K562 (cell line): ENCODE measurements around the gene PRPF8. TPM values are rescaled to one million over a fixed set of nuclear protein-coding genes. Genes with fewer than 3 reads are reported as not detected.

Experiments
- CBFA2T3 ChIP-seq: fragments of 450-650 bp; IDR thresholded peaks from 2 replicates; pipeline ENCODE4 v1.6.1; 2017
- CREM ChIP-seq: IDR thresholded peaks from 2 replicates; pipeline ENCODE4 v1.6.1; 2014; ENCODE audit warnings: antibody characterized with exemption, low read depth
- GATAD2B ChIP-seq: fragments of 450-650 bp; IDR thresholded peaks from 2 replicates; pipeline ENCODE4 v1.6.1; 2017; ENCODE audit warnings: mild to moderate bottlenecking, borderline replicate concordance
- KLF10 ChIP-seq: fragments of 250-450 bp; sonication (Bioruptor Pico); IDR thresholded peaks from 2 replicates; pipeline ENCODE4 v1.6.1; 2021; ENCODE audit warnings: matching md5 sums
- MEIS2 ChIP-seq: fragments of 450-650 bp; IDR thresholded peaks from 2 replicates; pipeline ENCODE4 v1.6.1; 2014; ENCODE audit warnings: mild to moderate bottlenecking; ENCODE audit not compliant: partially characterized antibody
- NEUROD1 ChIP-seq: fragments of 150-350 bp; IDR thresholded peaks from 2 replicates; pipeline ENCODE4 v1.6.1; 2014; ENCODE audit warnings: borderline replicate concordance, low read length, low read depth; ENCODE audit not compliant: partially characterized antibody
- PML ChIP-seq: IDR thresholded peaks from 2 replicates; pipeline ENCODE4 v1.6.1; 2012; ENCODE audit warnings: low read length, inconsistent platforms
- SMARCA4 ChIP-seq: fragments of 450-650 bp; IDR thresholded peaks from 2 replicates; pipeline ENCODE4 v1.6.1; 2016
- SMARCE1 ChIP-seq: fragments of 450-650 bp; IDR thresholded peaks from 2 replicates; pipeline ENCODE4 v1.7.1; 2016; ENCODE audit warnings: mild to moderate bottlenecking
- TEAD4 ChIP-seq, 2 experiments: sonication (generic) in 1 of 2; formaldehyde crosslinking in 1 of 2; IDR thresholded peaks; 2 replicates each; pipeline versions ENCODE4 v1.6.1 to v1.8.0; 2012 to 2022; ENCODE audit warnings: borderline replicate concordance in 1 of 2, inconsistent platforms in 1 of 2, low read length in 1 of 2, mild to moderate bottlenecking in 1 of 2, missing genetic modification reagents in 1 of 2
- TOE1 ChIP-seq, 2 experiments: fragments of 450-650 bp in 1 of 2; sonication (generic) in 1 of 2; formaldehyde crosslinking in 1 of 2; IDR thresholded peaks; 2 replicates each; pipeline versions ENCODE4 v1.7.1 to v1.8.0; 2016 to 2022; ENCODE audit warnings: borderline replicate concordance in 2 of 2, mild to moderate bottlenecking in 2 of 2, antibody characterized with exemption in 1 of 2, inconsistent platforms in 1 of 2, low read depth in 1 of 2, missing genetic modification reagents in 1 of 2, moderate library complexity in 1 of 2
- ZFP30 ChIP-seq: fragments of 250-450 bp; sonication (Bioruptor Pico); IDR thresholded peaks from 2 replicates; pipeline ENCODE4 v1.8.0; 2022; ENCODE audit warnings: moderate library complexity, mild to moderate bottlenecking, inconsistent platforms, borderline replicate concordance
- ZNF212 ChIP-seq: fragments of 450-650 bp; formaldehyde crosslinking; IDR thresholded peaks from 2 replicates; pipeline ENCODE4 v1.4.0; 2020; ENCODE audit warnings: mild to moderate bottlenecking
- ZNF354B ChIP-seq: fragments of 250-450 bp; sonication (Bioruptor Pico); IDR thresholded peaks from 2 replicates; pipeline ENCODE4 v1.4.0; 2020
- polyA plus RNA-seq, 8 experiments: library from polyadenylated mRNA; depleted of rRNA in 4 of 8; stranded (reverse) in 5 of 8; unstranded in 3 of 8; fragments of >200 nt; fragmentation: Nextera tagmentation in 2 of 8; fragmentation: Illumina TruSeq in 1 of 8; extraction: Ambion mirVana in 2 of 8; extraction: Trizol in 1 of 8; gene quantifications; 2 replicates each; pipeline versions ENCODE4 v1.2.1 to v1.2.3, GENCODE V29; 2011 to 2014; ENCODE audit warnings: inconsistent platforms in 1 of 8, missing spikeins in 1 of 8
- total RNA-seq, 7 experiments: library from RNA; depleted of rRNA in 6 of 7; stranded (reverse); fragments of >200 nt in 6 of 7; fragmentation: Illumina TruSeq in 2 of 7; extraction: Trizol in 2 of 7; gene quantifications; 2 replicates each; pipeline versions ENCODE4 v1.2.1 to v1.2.3, GENCODE V29; 2011 to 2021; ENCODE audit warnings: low replicate concordance in 1 of 7
- TF ChIP-seq, protein P1 (sequence below): fragments of 450-650 bp; IDR thresholded peaks from 2 replicates; pipeline ENCODE4 v1.6.1; 2016; ENCODE audit warnings: missing biosample characterization, missing genetic modification characterization
- TF ChIP-seq, protein P2 (sequence below): fragments of 200-800 bp; sonication (Bioruptor generic); IDR thresholded peaks from 2 replicates; pipeline ENCODE4 v1.6.1; 2016; ENCODE audit warnings: missing genetic modification characterization, missing compliant biosample characterization
- TF ChIP-seq, protein P3 (sequence below): fragments of 450-650 bp; IDR thresholded peaks from 2 replicates; pipeline ENCODE4 v1.6.1; 2017; ENCODE audit warnings: antibody characterized with exemption
- TF ChIP-seq, protein P4 (sequence below), 2 experiments: IDR thresholded peaks; 2 replicates each; pipeline ENCODE4 v1.6.1; 2011; ENCODE audit warnings: borderline replicate concordance in 1 of 2, control low read depth in 1 of 2, low read depth in 1 of 2, low read length in 1 of 2, mild to moderate bottlenecking in 1 of 2, mixed read lengths in 1 of 2, moderate library complexity in 1 of 2; ENCODE audit not compliant: insufficient read depth in 1 of 2, insufficient read length in 1 of 2, poor library complexity in 1 of 2, severe bottlenecking in 1 of 2; ENCODE audit errors: extremely low read depth in 1 of 2

PRPF8 gene
- total and polyA plus RNA-seq, 9 of the 15 experiments (the other 6 are each of a cell fraction or from before 2014, with no cell fraction given): 64.3 to 294 (median 85.9) TPM

DNA sequence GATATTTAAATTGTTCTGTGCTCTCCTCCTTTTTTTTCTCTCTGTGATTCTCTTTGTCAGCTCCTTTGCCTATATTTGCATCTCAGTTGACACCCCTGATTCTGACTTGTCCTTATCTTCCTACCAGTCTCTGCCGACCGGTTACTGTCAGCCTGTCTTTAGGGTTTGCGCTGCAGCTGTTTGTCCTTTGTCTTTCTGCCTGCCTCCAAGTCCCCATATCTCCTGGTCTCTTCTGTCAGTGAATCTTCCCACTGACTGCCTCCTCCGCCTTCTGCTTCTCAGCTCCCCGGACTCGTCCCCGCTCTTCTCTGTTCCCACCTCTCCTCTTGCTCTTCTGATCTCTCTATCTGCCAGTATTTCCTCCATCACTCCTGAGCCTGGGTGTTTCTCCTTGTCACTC, 20.3 kb upstream of the PRPF8 start (continued):
- TF ChIP-seq, protein P1, sequence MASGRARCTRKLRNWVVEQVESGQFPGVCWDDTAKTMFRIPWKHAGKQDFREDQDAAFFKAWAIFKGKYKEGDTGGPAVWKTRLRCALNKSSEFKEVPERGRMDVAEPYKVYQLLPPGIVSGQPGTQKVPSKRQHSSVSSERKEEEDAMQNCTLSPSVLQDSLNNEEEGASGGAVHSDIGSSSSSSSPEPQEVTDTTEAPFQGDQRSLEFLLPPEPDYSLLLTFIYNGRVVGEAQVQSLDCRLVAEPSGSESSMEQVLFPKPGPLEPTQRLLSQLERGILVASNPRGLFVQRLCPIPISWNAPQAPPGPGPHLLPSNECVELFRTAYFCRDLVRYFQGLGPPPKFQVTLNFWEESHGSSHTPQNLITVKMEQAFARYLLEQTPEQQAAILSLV: no peak
- TF ChIP-seq KLF10 (CRISPR knock-in tag): no peak
- no peak for TF ChIP-seq GATAD2B
- no peak for TF ChIP-seq ZFP30 (CRISPR knock-in tag)
- TF ChIP-seq ZNF354B (CRISPR knock-in tag): no peak
- TF ChIP-seq, protein P2, sequence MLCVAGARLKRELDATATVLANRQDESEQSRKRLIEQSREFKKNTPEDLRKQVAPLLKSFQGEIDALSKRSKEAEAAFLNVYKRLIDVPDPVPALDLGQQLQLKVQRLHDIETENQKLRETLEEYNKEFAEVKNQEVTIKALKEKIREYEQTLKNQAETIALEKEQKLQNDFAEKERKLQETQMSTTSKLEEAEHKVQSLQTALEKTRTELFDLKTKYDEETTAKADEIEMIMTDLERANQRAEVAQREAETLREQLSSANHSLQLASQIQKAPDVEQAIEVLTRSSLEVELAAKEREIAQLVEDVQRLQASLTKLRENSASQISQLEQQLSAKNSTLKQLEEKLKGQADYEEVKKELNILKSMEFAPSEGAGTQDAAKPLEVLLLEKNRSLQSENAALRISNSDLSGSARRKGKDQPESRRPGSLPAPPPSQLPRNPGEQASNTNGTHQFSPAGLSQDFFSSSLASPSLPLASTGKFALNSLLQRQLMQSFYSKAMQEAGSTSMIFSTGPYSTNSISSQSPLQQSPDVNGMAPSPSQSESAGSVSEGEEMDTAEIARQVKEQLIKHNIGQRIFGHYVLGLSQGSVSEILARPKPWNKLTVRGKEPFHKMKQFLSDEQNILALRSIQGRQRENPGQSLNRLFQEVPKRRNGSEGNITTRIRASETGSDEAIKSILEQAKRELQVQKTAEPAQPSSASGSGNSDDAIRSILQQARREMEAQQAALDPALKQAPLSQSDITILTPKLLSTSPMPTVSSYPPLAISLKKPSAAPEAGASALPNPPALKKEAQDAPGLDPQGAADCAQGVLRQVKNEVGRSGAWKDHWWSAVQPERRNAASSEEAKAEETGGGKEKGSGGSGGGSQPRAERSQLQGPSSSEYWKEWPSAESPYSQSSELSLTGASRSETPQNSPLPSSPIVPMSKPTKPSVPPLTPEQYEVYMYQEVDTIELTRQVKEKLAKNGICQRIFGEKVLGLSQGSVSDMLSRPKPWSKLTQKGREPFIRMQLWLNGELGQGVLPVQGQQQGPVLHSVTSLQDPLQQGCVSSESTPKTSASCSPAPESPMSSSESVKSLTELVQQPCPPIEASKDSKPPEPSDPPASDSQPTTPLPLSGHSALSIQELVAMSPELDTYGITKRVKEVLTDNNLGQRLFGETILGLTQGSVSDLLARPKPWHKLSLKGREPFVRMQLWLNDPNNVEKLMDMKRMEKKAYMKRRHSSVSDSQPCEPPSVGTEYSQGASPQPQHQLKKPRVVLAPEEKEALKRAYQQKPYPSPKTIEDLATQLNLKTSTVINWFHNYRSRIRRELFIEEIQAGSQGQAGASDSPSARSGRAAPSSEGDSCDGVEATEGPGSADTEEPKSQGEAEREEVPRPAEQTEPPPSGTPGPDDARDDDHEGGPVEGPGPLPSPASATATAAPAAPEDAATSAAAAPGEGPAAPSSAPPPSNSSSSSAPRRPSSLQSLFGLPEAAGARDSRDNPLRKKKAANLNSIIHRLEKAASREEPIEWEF (CRISPR knock-in tag): no peak
- TF ChIP-seq, protein P3, sequence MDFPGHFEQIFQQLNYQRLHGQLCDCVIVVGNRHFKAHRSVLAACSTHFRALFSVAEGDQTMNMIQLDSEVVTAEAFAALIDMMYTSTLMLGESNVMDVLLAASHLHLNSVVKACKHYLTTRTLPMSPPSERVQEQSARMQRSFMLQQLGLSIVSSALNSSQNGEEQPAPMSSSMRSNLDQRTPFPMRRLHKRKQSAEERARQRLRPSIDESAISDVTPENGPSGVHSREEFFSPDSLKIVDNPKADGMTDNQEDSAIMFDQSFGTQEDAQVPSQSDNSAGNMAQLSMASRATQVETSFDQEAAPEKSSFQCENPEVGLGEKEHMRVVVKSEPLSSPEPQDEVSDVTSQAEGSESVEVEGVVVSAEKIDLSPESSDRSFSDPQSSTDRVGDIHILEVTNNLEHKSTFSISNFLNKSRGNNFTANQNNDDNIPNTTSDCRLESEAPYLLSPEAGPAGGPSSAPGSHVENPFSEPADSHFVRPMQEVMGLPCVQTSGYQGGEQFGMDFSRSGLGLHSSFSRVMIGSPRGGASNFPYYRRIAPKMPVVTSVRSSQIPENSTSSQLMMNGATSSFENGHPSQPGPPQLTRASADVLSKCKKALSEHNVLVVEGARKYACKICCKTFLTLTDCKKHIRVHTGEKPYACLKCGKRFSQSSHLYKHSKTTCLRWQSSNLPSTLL: no peak
- no peak for TF ChIP-seq ZNF212 (CRISPR knock-in tag)
- 0 out of 2 replicates have a peak, but pooled peaks have one; percentile 35 for TF ChIP-seq PML
- 0 out of 2 replicates have a peak, but pooled peaks have one; percentile 5 for TF ChIP-seq CREM
- peak; percentile 65 for TF ChIP-seq MEIS2
- peak; percentile 52; the same call in 1 of the 2 replicates for TF ChIP-seq TEAD4 (IDR thresholded peaks at IDR 0.05; ENCODE audit: low read length)
- TF ChIP-seq TEAD4 (CRISPR knock-in tag; IDR thresholded peaks at IDR 0.05; ENCODE audit: borderline replicate concordance): no peak
- TF ChIP-seq CBFA2T3: peak; percentile 93
- TF ChIP-seq, protein P4, sequence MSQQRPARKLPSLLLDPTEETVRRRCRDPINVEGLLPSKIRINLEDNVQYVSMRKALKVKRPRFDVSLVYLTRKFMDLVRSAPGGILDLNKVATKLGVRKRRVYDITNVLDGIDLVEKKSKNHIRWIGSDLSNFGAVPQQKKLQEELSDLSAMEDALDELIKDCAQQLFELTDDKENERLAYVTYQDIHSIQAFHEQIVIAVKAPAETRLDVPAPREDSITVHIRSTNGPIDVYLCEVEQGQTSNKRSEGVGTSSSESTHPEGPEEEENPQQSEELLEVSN (IDR thresholded peaks at IDR 0.05; ENCODE audit: borderline replicate concordance in 1 of 2, extremely low read depth in 1 of 2, insufficient read depth in 1 of 2, insufficient read length in 1 of 2, low read depth in 1 of 2, low read length in 1 of 2, poor library complexity in 1 of 2, severe bottlenecking in 1 of 2): no peak
- TF ChIP-seq TOE1 (IDR thresholded peaks at IDR 0.05; ENCODE audit: borderline replicate concordance): no peak
- no peak for TF ChIP-seq TOE1 (CRISPR knock-in tag; IDR thresholded peaks at IDR 0.05; ENCODE audit: borderline replicate concordance, low read depth)
- TF ChIP-seq NEUROD1: no peak
- peak; percentile 42; the same call in 1 of the 2 replicates for TF ChIP-seq SMARCA4
- peak; percentile 48; the same call in 1 of the 2 replicates for TF ChIP-seq SMARCE1
